GM06990 (cell line): ENCODE results near the gene CYP1B1.

Source experiments
- DNase-seq: peaks from one replicate; pipeline ENCODE4 v3.0.0-alpha.2; 2011; ENCODE audit not compliant: insufficient read length; ENCODE audit errors: extremely low read depth
- H3K27me3 ChIP-seq: replicated peaks from 2 replicates; pipeline ENCODE4 v1.6.0; 2011; ENCODE audit warnings: low read length; ENCODE audit not compliant: control insufficient read depth, insufficient read depth
- H3K36me3 ChIP-seq: 2 replicates; pipeline ENCODE4 v1.5.1; 2011; ENCODE audit warnings: low read length; ENCODE audit not compliant: control insufficient read depth, insufficient read depth
- H3K4me3 ChIP-seq: replicated peaks from 2 replicates; pipeline ENCODE4 v1.5.1; 2011; ENCODE audit warnings: low read depth, mild to moderate bottlenecking, control low read depth, low read length
- CTCF ChIP-seq: IDR thresholded peaks from 2 replicates; pipeline ENCODE4 v1.5.1; 2011; ENCODE audit warnings: low read length, control low read depth, mild to moderate bottlenecking, inconsistent platforms; ENCODE audit not compliant: insufficient read depth, poor library complexity, severe bottlenecking

CYP1B1 gene

GRCh38 chr2:38045811-38046210 is 30.1 kb downstream of the CYP1B1 start:
- no peak for DNase-seq
- H3K27me3 ChIP-seq = no peaks in the 10 kb centered on the region
- H3K36me3 ChIP-seq = no peaks in the 10 kb centered on the region
- no peak for TF ChIP-seq CTCF
- H3K4me3 ChIP-seq = no peak overlapping the region

- no peak for DNase-seq
- H3K36me3 ChIP-seq = no peaks in the 10 kb centered on the region
- no peaks in the 10 kb centered on the region for H3K27me3 ChIP-seq
- TF ChIP-seq CTCF = no peak
- no peak overlapping the region for H3K4me3 ChIP-seq
Observed at GRCh38 chr2:38039121-38039910, 36.6 kb downstream of the CYP1B1 start.

GRCh38 chr2:38038682-38039081 is 37.3 kb downstream of the CYP1B1 start:
- H3K4me3 ChIP-seq = peak overlapping the region; percentile 54
- TF ChIP-seq CTCF = no peak
- no peaks in the 10 kb centered on the region for H3K27me3 ChIP-seq
- no peaks in the 10 kb centered on the region for H3K36me3 ChIP-seq
- no peak for DNase-seq

GRCh38 chr2:38037757-38038621 is 38.0 kb downstream of the CYP1B1 start:
- Histone ChIP-seq H3K27me3 (no peaks in the 10 kb centered on the region), H3K36me3 (no peaks in the 10 kb centered on the region), H3K4me3 (peak overlapping the region; percentile 54)
- TF ChIP-seq CTCF = peak; percentile 76
- peak; percentile 89 for DNase-seq

GRCh38 chr2:38037325-38037724 is 38.6 kb downstream of the CYP1B1 start:
- Histone ChIP-seq H3K27me3 (no peaks in the 10 kb centered on the region), H3K36me3 (no peaks in the 10 kb centered on the region), H3K4me3 (no peak overlapping the region)
- no peak for DNase-seq
- TF ChIP-seq CTCF = no peak
